GM19463 (cell line): ENCODE data around the gene C12orf76.
"Not testable (repeated sequence)": the region's sequence is repeated elsewhere in the genome, so short reads cannot be mapped to it uniquely, and the experiment has no call there.

Experiments used
- ATAC-seq: cut with Tn5 transposase; IDR thresholded peaks from one replicate; pipeline ENCODE4 v1.9.1; 2021; ENCODE audit warnings: mild to moderate bottlenecking, moderate library complexity; ENCODE audit not compliant: unreplicated experiment

The C12orf76 gene, protein sequence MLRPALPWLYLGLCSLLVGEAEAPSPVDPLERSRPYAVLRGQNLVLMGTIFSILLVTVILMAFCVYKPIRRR

DNA sequence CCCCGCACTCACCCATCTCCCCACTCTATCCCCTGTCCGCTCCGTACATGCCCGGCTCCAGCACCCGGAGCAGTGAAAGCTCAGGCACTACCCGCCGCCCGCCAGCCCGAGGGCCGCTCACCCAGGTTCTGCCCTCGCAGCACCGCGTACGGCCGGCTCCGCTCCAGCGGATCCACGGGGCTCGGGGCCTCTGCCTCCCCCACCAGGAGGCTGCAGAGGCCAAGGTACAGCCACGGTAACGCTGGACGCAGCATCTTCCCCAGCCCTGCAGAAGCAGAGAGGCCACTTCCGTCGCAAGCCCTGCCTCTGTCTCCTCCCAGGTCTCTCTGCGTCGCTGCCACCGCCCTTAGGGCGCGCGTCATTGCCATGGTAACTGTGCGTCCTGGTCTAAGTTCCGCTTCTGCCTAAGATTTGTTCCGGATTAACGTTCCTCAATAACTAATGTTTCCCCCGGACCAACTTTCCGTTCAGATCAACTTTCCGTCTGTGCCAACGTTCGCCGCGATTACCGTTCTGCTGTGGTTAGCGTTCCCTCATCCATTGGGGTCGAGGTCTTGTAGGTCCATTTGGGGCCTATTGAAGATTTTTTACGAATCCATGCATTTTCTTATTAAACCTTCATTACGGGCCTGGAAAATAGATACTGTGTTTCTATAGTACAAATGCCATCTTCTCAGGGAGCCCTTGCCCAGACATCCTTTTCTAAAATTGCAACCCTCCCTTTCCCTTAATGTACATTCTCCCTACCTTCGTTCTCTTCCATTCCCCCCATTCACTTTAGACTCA is at the start of gene C12orf76:
Gene C12orf76, minus strand, starts transcription at position 281 of the 786 bp plus-strand sequence. Its CDS starts 27 bp downstream, at position 254.
- ATAC-seq = peak; percentile 98

- no peak for ATAC-seq
Observed at GRCh38 chr12:110093631-110094311, 45.4 kb upstream of the C12orf76 start.

GRCh38 chr12:110091136-110091711 is 42.9 kb upstream of the C12orf76 start:
- ATAC-seq = no peak

DNA sequence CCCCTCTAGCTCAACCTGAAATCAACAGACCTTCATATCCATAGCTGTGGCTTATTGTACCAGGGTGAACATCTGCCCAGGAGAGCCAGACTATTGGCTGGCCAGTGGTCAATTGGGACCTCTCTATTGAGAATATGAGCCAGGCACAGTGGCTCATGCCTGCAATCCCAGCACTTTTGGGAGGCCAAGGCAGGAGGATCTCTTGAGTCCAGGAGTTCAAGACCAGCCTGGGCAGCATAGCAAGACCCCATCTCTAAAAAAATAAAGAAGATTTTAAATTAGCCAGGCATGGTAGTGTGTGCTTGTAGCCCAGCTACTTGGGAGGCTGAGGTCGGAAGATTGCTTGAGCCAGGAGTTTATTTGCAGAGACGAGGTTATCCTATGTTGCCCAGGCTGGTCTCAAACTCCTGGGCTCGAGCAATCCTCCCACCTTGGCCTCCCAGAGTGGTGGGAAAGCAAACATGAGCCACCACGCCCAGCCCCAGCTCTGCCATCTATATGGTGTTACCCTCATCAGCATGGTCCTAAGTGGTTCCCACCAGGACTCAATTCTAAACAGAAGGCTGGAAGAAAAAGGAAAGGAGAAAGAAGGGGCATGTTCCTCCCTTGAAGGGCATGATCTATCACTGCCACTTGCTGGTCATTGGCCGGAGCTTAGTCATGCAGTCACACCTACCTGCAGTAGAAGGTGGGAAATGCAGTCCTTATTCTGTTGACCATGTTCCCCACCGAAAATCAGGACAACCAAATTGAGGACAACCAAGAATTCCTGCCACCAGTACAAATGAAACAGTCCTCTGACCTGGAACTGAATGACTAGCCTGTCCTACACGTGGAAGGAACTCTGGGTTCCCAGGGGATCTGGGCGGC is 42.2 kb upstream of the C12orf76 start:
- no peak for ATAC-seq

GRCh38 chr12:110088936-110089335 is 40.6 kb upstream of the C12orf76 start:
- ATAC-seq = no peak

GRCh38 chr12:110088216-110088615 is 39.9 kb upstream of the C12orf76 start:
- not testable (repeated sequence) for ATAC-seq

DNA sequence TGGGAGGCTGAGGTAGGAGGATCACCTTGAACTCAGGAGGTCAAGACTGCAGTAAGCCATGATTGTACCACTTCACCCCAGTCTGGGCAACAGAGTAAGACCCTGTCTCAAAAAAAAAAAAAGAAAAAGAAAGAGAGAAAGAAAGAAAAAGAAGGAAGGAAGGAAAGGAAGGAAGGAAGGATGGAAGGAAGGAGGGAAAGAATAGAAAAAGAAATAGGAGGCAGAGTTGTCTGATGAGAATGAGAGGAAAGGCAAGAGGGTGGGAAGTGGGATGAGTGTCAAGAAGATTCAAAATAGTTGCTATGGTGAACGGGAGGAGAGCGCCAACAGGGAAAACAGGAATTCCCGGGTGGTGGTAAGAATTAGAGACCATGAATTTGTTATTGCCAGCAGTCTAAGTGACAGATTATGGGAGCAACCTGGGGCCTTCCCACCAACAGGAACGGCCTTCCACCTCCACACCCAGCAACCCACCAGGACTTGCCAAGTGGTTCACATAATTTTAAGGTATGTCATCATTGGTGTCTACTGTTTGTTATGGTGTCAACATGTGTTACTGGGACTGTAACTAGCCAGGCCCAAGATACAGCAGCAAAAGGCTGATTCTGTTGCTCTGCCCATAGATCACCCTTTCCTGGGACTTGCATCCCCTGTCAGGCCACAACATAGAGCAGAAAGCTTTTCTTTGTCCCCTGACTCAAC is 36.1 kb upstream of the C12orf76 start:
- no peak for ATAC-seq

DNA sequence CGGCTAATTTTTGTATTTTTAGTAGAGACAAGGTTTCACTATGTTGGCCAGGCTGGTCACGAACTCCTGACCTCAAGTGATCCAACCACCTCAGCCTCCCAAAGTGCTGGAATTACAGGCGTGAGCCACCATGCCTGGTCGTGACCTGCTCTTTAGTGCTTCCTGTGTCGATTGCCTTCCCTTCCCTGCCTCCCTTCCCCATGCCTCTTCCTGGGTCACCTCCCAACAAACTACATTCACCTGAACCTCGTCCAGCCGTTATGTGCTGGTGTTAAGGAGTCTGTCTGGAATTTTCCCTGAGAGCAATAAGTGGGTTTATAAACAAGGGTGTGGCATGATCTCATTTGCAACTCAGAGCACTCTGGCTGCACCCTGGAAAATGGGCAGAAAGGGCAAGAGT is 32.1 kb upstream of the C12orf76 start:
- no peak for ATAC-seq

GRCh38 chr12:110079477-110080400 is 31.4 kb upstream of the C12orf76 start:
- ATAC-seq = peak; percentile 85

DNA sequence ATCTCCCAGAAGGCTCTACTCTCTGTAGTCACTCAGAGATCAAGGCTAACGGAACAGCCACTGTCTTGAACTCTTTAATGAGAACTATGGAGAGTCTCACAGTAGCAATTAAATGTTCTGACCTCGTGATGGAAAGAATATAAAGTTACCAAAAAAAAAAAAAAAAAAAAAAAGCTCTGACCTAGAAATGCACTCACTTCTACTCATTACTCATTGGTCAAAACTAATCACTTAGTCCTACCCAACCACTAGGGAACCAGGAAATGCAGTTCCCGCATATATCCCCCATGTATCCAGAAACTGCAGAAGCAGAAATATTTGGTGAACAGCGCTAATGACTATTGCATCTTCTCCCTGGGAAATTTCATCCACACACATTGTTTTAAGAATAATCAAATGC is 29.5 kb upstream of the C12orf76 start:
- ATAC-seq = no peak

GRCh38 chr12:110075880-110076279 is 27.6 kb upstream of the C12orf76 start:
- ATAC-seq = no peak

DNA sequence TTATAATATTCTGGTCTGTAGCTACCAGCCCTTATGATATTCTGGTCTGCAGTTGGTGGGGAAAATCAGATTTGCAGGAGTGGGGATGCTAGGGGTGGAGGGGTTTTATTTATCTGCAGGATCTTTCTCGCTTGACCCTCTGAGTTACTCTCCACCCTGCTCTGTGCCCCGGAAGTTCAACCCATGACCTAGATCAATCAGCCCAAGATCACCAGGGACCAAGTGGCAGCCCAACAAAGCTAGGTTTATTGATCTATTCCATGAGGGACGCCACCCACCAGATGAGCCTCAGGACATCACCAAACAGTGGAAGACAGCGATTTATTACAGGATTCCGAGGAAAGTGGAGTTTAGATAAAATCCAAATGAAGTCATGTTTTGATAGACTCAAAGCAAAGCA is 25.8 kb upstream of the C12orf76 start:
- ATAC-seq = no peak

GRCh38 chr12:110073049-110073831 is 24.9 kb upstream of the C12orf76 start:
- no peak for ATAC-seq

- ATAC-seq = not testable (repeated sequence)
Observed at GRCh38 chr12:110072636-110073035, 24.3 kb upstream of the C12orf76 start.

GRCh38 chr12:110071967-110072366 is 23.6 kb upstream of the C12orf76 start:
- ATAC-seq = no peak

GRCh38 chr12:110071504-110071903 is 23.2 kb upstream of the C12orf76 start:
- no peak for ATAC-seq

DNA sequence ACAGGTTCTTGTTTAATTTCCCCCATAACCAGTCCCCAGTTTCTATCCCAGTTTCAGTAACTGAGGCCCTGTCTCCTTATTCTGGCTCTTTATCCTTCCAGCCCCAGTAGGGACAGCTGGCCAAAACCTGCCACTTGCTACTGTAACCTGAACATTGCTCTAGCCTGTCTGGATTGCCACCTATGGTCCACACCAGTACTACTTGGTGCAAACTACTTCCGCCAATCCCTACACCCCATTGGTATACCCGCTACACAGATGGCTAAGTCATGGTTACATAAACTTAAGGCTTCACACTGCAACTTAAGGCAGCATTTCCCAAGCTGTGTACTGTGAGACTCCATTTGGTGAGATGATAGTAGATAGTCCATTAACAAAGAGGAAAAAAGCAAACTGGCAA is 20.3 kb upstream of the C12orf76 start:
- ATAC-seq = no peak

GRCh38 chr12:110068115-110068514 is 19.8 kb upstream of the C12orf76 start:
- not testable (repeated sequence) for ATAC-seq
